A673 (cell line): ENCODE results near the gene TNFSF10.

ENCODE experiments used
- CTCF ChIP-seq: fragments of 300-800, 200-600 bp; sonication (generic); conservative IDR thresholded peaks from 2 replicates; pipeline ENCODE4 v1.5.1; 2017; ENCODE audit warnings: low read depth, mild to moderate bottlenecking, antibody characterized with exemption, low read length, moderate library complexity, mixed read lengths
- EZH2 ChIP-seq: fragments of 200-600 bp; sonication (generic); IDR thresholded peaks from 2 replicates; pipeline ENCODE4 v1.6.1; 2017; ENCODE audit warnings: borderline replicate concordance, low read depth, mild to moderate bottlenecking, mixed read lengths, antibody characterized with exemption, low read length; ENCODE audit not compliant: poor library complexity, severe bottlenecking

DNA sequence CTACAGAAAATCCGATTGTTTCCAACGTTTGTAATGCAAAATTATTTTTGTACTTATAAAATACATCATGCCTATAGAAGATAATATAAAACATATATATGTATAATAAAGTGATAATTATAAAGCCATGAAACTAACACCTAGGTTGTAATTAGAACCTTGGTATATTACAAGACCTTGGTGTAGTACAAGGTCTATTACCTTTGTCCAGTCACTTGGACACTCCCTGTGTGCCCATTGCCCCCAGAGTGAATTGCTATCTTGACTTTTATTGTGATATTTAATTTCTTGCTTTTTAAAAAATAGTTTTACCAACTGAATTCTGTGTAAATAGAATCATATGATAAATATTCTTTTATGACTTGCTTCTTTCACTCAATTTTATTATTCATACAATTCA, 20.7 kb upstream of the TNFSF10 start:
- TF ChIP-seq CTCF (no peak), EZH2 (no peak)
